Neutrophil (primary cell): ENCODE measurements around the gene CCDC50.
A peak's percentile ranks its signal among the peaks of the same experiment; 100 is the strongest.

Experiments
- H3K27ac ChIP-seq: fragments of 200-600 bp; sonication (generic); 2 replicates; pipeline ENCODE4 v1.5.1; 2016; ENCODE audit warnings: mild to moderate bottlenecking, moderate library complexity
- H3K27me3 ChIP-seq: fragments of 200-600 bp; sonication (generic); 2 replicates; pipeline ENCODE4 v1.6.0; 2016; ENCODE audit warnings: mild to moderate bottlenecking
- H3K36me3 ChIP-seq: fragments of 200-600 bp; sonication (generic); 2 replicates; pipeline ENCODE4 v1.5.1; 2017
- H3K4me1 ChIP-seq, 2 experiments: fragments of 200-600 bp in 1 of 2; sonication (generic) in 1 of 2; 1 replicate in 1 of 2; 2 replicates in 1 of 2; pipeline versions ENCODE4 v1.5.1 to v1.6.1; 2013 to 2016; ENCODE audit warnings: low read depth in 1 of 2, low read length in 1 of 2, mild to moderate bottlenecking in 1 of 2, moderate library complexity in 1 of 2; ENCODE audit not compliant: control insufficient read depth in 1 of 2, insufficient read depth in 1 of 2
- H3K4me3 ChIP-seq, 2 experiments: fragments of 200-600 bp in 1 of 2; sonication (generic) in 1 of 2; 1 replicate in 1 of 2; 2 replicates in 1 of 2; pipeline ENCODE4 v1.5.1; 2013 to 2016; ENCODE audit warnings: low read depth in 1 of 2, low read length in 1 of 2, mild to moderate bottlenecking in 1 of 2, moderate library complexity in 1 of 2
- H3K9me3 ChIP-seq: fragments of 200-600 bp; sonication (generic); 2 replicates; pipeline ENCODE4 v1.5.1; 2016
- CTCF ChIP-seq: fragments of 200-600 bp; sonication (generic); IDR thresholded peaks from 2 replicates; pipeline ENCODE4 v1.5.1; 2016; ENCODE audit warnings: antibody characterized with exemption

The CCDC50 gene

GRCh38 chr3:191328962-191329653 is at the start of gene CCDC50:
Gene CCDC50, plus strand, starts transcription at chr3:191329394. Its CDS starts 281 bp downstream, at chr3:191329675.
- H3K36me3 ChIP-seq, result no peaks in the 10 kb centered on the region
- peaks cover 46% of the 10 kb centered on the region for H3K27me3 ChIP-seq
- H3K4me3 ChIP-seq, result peak within 1 kb of the TSS in 1 of 2 experiments; percentile 17
- no peaks in the 10 kb centered on the region for H3K4me1 ChIP-seq
- TF ChIP-seq CTCF, result no peak
- no peaks in the 10 kb centered on the region for H3K9me3 ChIP-seq
- H3K27ac ChIP-seq, result no peak within 1 kb of the TSS

- Histone ChIP-seq H3K27me3 (no peaks in the 10 kb centered on the region), H3K27ac (no peak overlapping the region), H3K9me3 (no peaks in the 10 kb centered on the region), H3K36me3 (no peaks in the 10 kb centered on the region), H3K4me3 (no peak overlapping the region), H3K4me1 (no peaks in the 10 kb centered on the region)
- no peak for TF ChIP-seq CTCF
These were observed 49.1 kb upstream of the CCDC50 start for GRCh38 chr3:191280111-191280510.

GRCh38 chr3:191280882-191281281 is 48.3 kb upstream of the CCDC50 start:
- H3K36me3 ChIP-seq, result no peaks in the 10 kb centered on the region
- no peak for TF ChIP-seq CTCF
- H3K27me3 ChIP-seq, result no peaks in the 10 kb centered on the region
- no peak overlapping the region for H3K27ac ChIP-seq
- no peaks in the 10 kb centered on the region for H3K4me1 ChIP-seq
- no peak overlapping the region for H3K4me3 ChIP-seq
- no peaks in the 10 kb centered on the region for H3K9me3 ChIP-seq

- no peak overlapping the region for H3K27ac ChIP-seq
- no peaks in the 10 kb centered on the region for H3K36me3 ChIP-seq
These were observed 46.7 kb upstream of the CCDC50 start for GRCh38 chr3:191282251-191283185.

GRCh38 chr3:191283400-191283799 is 45.8 kb upstream of the CCDC50 start:
- Histone ChIP-seq H3K36me3 (no peaks in the 10 kb centered on the region), H3K27me3 (no peaks in the 10 kb centered on the region), H3K4me3 (no peak overlapping the region), H3K4me1 (no peaks in the 10 kb centered on the region), H3K27ac (no peak overlapping the region), H3K9me3 (no peaks in the 10 kb centered on the region)
- TF ChIP-seq CTCF, result no peak

More at GRCh38 chr3:191282251-191283185, 46.7 kb upstream of the CCDC50 start:
- Histone ChIP-seq H3K9me3 (no peaks in the 10 kb centered on the region), H3K4me3 (no peak overlapping the region), H3K4me1 (no peaks in the 10 kb centered on the region), H3K27me3 (no peaks in the 10 kb centered on the region)
- no peak for TF ChIP-seq CTCF
